ENCODE results near the gene CEP170B.

- TF ChIP-seq CTCF (conservative IDR thresholded peaks at IDR 0.05) (no peak), ZFX (IDR thresholded peaks at IDR 0.05) (no peak)
Observed at GRCh38 chr14:104863131-104863862, 1.8 kb upstream of the CEP170B start.
